LHCN-M2 (cell line): Measurements from ENCODE around the gene HPS4. TPM values are rescaled to one million over a fixed set of nuclear protein-coding genes. Genes with fewer than 3 reads are reported as not detected.

Experiments used
- DNase-seq: peaks from one replicate; pipeline ENCODE4 v3.0.0-alpha.2; 2012; ENCODE audit warnings: low read depth
- total RNA-seq: library from RNA; depleted of rRNA; stranded (reverse); fragments of >200 nt; gene quantifications from 2 replicates; pipeline ENCODE4 v1.2.3, GENCODE V29; 2014

The HPS4 gene
- total RNA-seq, 1 experiment from 2014 or later: 42.3 TPM

- no peak for DNase-seq
Observed at GRCh38 chr22:26499188-26499703, 15.7 kb upstream of the HPS4 start.

- DNase-seq: no peak
Observed at GRCh38 chr22:26496456-26496855, 12.9 kb upstream of the HPS4 start.

GRCh38 chr22:26494506-26494905, 10.9 kb upstream of the HPS4 start:
- no peak for DNase-seq

- no peak for DNase-seq
Observed at GRCh38 chr22:26492220-26492619, 8.6 kb upstream of the HPS4 start.

GRCh38 chr22:26489447-26490036, 6.0 kb upstream of the HPS4 start:
- DNase-seq: no peak

GRCh38 chr22:26487996-26488395, 4.4 kb upstream of the HPS4 start:
- DNase-seq: no peak

- DNase-seq: no peak
Observed at GRCh38 chr22:26486394-26486793, 2.8 kb upstream of the HPS4 start.

GRCh38 chr22:26485806-26486390, 2.3 kb upstream of the HPS4 start:
- DNase-seq: no peak

- DNase-seq: no peak
Observed at GRCh38 chr22:26485013-26485412, 1.4 kb upstream of the HPS4 start.

- peak; percentile 31 for DNase-seq
Observed at GRCh38 chr22:26484360-26484706, 750 bp upstream of the HPS4 start.

GRCh38 chr22:26483043-26483438, 542 bp downstream of the HPS4 start:
- DNase-seq: no peak

- DNase-seq: no peak
Observed at GRCh38 chr22:26482161-26482560, 1.4 kb downstream of the HPS4 start.

- DNase-seq: no peak
Observed at GRCh38 chr22:26481694-26482093, 1.9 kb downstream of the HPS4 start.

GRCh38 chr22:26481112-26481693, 2.4 kb downstream of the HPS4 start:
- DNase-seq: no peak

GRCh38 chr22:26480611-26480932, 3.0 kb downstream of the HPS4 start:
- DNase-seq: no peak

GRCh38 chr22:26479792-26480610, 3.6 kb downstream of the HPS4 start:
- no peak for DNase-seq

GRCh38 chr22:26479043-26479791, 4.4 kb downstream of the HPS4 start:
- DNase-seq: no peak

- no peak for DNase-seq
Observed at GRCh38 chr22:26477341-26477731, 6.2 kb downstream of the HPS4 start.

GRCh38 chr22:26476705-26477340, 6.8 kb downstream of the HPS4 start:
- peak; percentile 37 for DNase-seq

GRCh38 chr22:26474682-26475081, 8.9 kb downstream of the HPS4 start:
- peak; percentile 84 for DNase-seq

- peak; percentile 96 for DNase-seq
Observed at GRCh38 chr22:26471522-26471921, 12.1 kb downstream of the HPS4 start.
